Spleen (tissue), 7 donors: ENCODE measurements around the gene CTXN1.

Source experiments
- CTCF ChIP-seq, 11 experiments: fragments of 200-600 bp in 7 of 11; fragments of 450-650 bp in 4 of 11; sonication (generic) in 4 of 11; IDR thresholded peaks in 8 of 11; conservative IDR thresholded peaks in 3 of 11; 1 replicate in 7 of 11; 2 replicates in 4 of 11; pipeline versions ENCODE4 v1.4.0 to v1.8.0; 2016 to 2021; ENCODE audit warnings: antibody characterized with exemption in 11 of 11, inconsistent platforms in 4 of 11, mild to moderate bottlenecking in 1 of 11
- POLR2A ChIP-seq, 3 donors: fragments of 450-650 bp; IDR thresholded peaks; one replicate each; pipeline ENCODE4 v1.5.1; 2017; ENCODE audit warnings: antibody characterized with exemption in 3 of 3, mild to moderate bottlenecking in 1 of 3
- POLR2AphosphoS5 ChIP-seq, 3 donors: sonication (generic); formaldehyde crosslinking; IDR thresholded peaks; one replicate each; pipeline ENCODE4 v1.5.1; 2017; ENCODE audit warnings: antibody characterized with exemption in 3 of 3
- donor health status: DM: no; HTN: no; CAD: no; lungs with moderate emphysema.
- donor health status: DM: no; HTN: no; CAD: no.
- donor health status: DM: no; HTN: no; CAD: no.

- no peak for TF ChIP-seq CTCF (IDR thresholded peaks at IDR 0.05 in 8 of 11, conservative IDR thresholded peaks at IDR 0.05 in 3 of 11)
- no peak for TF ChIP-seq POLR2A (IDR thresholded peaks at IDR 0.05)
- TF ChIP-seq POLR2AphosphoS5 (IDR thresholded peaks at IDR 0.05): no peak
Measured at GRCh38 chr19:7898967-7899366, 27.0 kb downstream of the CTXN1 start.
